Measurements from ENCODE around the gene TCIRG1.

The TCIRG1 gene

DNA sequence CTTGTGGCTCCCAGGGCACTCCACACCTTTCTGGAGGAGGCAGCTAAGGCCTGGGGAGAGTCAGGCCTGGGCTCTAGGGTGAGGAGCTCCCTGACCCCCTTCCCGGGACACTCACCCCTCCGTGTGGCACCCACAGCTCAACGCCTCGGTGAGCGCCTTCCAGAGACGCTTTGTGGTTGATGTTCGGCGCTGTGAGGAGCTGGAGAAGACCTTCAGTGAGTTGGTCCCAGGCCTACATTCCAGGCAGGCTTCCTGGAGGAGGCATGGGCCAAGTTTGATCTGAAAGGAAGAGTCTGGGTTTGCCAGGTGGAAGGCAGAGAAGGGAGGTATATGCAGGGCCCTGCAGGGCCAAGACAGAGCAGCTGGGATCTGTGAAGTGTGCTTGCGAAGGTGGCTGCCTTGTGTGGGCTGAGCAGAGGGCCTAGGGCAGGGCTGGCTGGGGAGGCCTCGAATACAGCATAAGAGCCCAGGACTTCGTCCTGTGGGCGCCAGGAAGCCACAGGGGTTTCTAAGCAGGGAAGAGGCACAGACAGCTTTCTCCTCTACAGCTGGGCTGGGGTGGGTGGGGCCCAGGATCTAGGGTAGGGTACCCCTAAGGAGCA, 2.9 kb downstream of the TCIRG1 start:
- TF ChIP-seq EZH2phosphoT487 (conservative IDR thresholded peaks at IDR 0.05; ENCODE audit: low read length) (no peak), CTCF (IDR thresholded peaks at IDR 0.05; ENCODE audit: insufficient read depth, low read length, poor library complexity, severe bottlenecking) (no peak)
- H4K20me1 ChIP-seq (ENCODE audit: low read depth, low read length), result no peaks in the 10 kb centered on the region
- no peaks in the 10 kb centered on the region for H3K9me3 ChIP-seq (ENCODE audit: insufficient read depth, low read length)
- no peak overlapping the region for H3K9ac ChIP-seq (ENCODE audit: low read length)
- no peaks in the 10 kb centered on the region; the same call in 1 of the 2 replicates for H3F3A ChIP-seq (ENCODE audit: insufficient read depth)
- H3K36me3 ChIP-seq (ENCODE audit: low read length), result no peaks in the 10 kb centered on the region
- H3K4me3 ChIP-seq (ENCODE audit: insufficient read depth, low read length, poor library complexity, severe bottlenecking), result no peak overlapping the region
- H3K4me2 ChIP-seq (ENCODE audit: low read depth, low read length, poor library complexity, severe bottlenecking), result no peak overlapping the region
- H3K79me2 ChIP-seq (ENCODE audit: insufficient read depth, low read length), result peaks cover 24% of the 10 kb centered on the region
- H3K27me3 ChIP-seq (ENCODE audit: low read length), result no peaks in the 10 kb centered on the region
- no peaks in the 10 kb centered on the region for H3K9me2 ChIP-seq (replicated peaks; ENCODE audit: insufficient read depth, low read length)
- no peak overlapping the region for H2AFZ ChIP-seq (ENCODE audit: low read depth, low read length, severe bottlenecking)
- H3K27ac ChIP-seq (ENCODE audit: low read depth, low read length), result no peak overlapping the region

GRCh38 chr11:68042219-68043028, 3.6 kb downstream of the TCIRG1 start:
- H3K9ac ChIP-seq (ENCODE audit: low read length), result no peak overlapping the region
- H3K27me3 ChIP-seq (ENCODE audit: low read length), result no peaks in the 10 kb centered on the region
- H3K4me2 ChIP-seq (ENCODE audit: low read depth, low read length, poor library complexity, severe bottlenecking), result no peak overlapping the region
- peaks cover 24% of the 10 kb centered on the region for H3K79me2 ChIP-seq (ENCODE audit: insufficient read depth, low read length)
- no peaks in the 10 kb centered on the region for H3K9me3 ChIP-seq (ENCODE audit: insufficient read depth, low read length)
- H3F3A ChIP-seq (ENCODE audit: insufficient read depth), result no peaks in the 10 kb centered on the region; the same call in 1 of the 2 replicates
- TF ChIP-seq CTCF (IDR thresholded peaks at IDR 0.05; ENCODE audit: insufficient read depth, low read length, poor library complexity, severe bottlenecking), result no peak
- no peak for TF ChIP-seq EZH2phosphoT487 (conservative IDR thresholded peaks at IDR 0.05; ENCODE audit: low read length)
- H4K20me1 ChIP-seq (ENCODE audit: low read depth, low read length), result no peaks in the 10 kb centered on the region
- H3K36me3 ChIP-seq (ENCODE audit: low read length), result no peaks in the 10 kb centered on the region
- no peak overlapping the region for H3K4me3 ChIP-seq (ENCODE audit: insufficient read depth, low read length, poor library complexity, severe bottlenecking)
- H3K27ac ChIP-seq (ENCODE audit: low read depth, low read length), result no peak overlapping the region
- no peaks in the 10 kb centered on the region for H3K9me2 ChIP-seq (replicated peaks; ENCODE audit: insufficient read depth, low read length)
- no peak overlapping the region for H2AFZ ChIP-seq (ENCODE audit: low read depth, low read length, severe bottlenecking)

DNA sequence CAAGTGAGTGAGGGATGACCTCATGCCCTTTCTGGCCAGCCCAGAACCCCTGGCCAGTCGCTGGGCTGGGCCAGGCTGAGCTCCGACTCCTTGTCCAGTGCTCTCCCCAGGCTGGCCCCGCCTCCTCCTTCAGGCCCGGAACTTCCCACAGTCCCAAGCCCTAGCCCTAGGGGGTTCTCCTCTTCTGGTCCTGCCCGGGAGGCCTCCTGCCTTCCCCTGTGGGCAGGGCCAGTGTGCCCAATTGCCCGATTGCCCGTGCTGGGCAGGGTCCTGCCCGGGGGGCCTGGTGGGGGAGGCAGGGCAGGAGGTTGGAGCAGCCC, 4.2 kb downstream of the TCIRG1 start:
- Histone ChIP-seq H3K9me3 (ENCODE audit: insufficient read depth, low read length) (no peaks in the 10 kb centered on the region), H3K27ac (ENCODE audit: low read depth, low read length) (no peak overlapping the region), H3K9ac (ENCODE audit: low read length) (no peak overlapping the region), H3K4me2 (ENCODE audit: low read depth, low read length, poor library complexity, severe bottlenecking) (no peak overlapping the region), H3K36me3 (ENCODE audit: low read length) (no peaks in the 10 kb centered on the region), H3K9me2 (replicated peaks; ENCODE audit: insufficient read depth, low read length) (no peaks in the 10 kb centered on the region), H4K20me1 (ENCODE audit: low read depth, low read length) (no peaks in the 10 kb centered on the region), H3K4me3 (ENCODE audit: insufficient read depth, low read length, poor library complexity, severe bottlenecking) (no peak overlapping the region), H3K27me3 (ENCODE audit: low read length) (no peaks in the 10 kb centered on the region), H2AFZ (ENCODE audit: low read depth, low read length, severe bottlenecking) (no peak overlapping the region), H3K79me2 (ENCODE audit: insufficient read depth, low read length) (peaks cover 24% of the 10 kb centered on the region), H3F3A (ENCODE audit: insufficient read depth) (no peaks in the 10 kb centered on the region; the same call in 1 of the 2 replicates)
- TF ChIP-seq EZH2phosphoT487 (conservative IDR thresholded peaks at IDR 0.05; ENCODE audit: low read length) (no peak), CTCF (IDR thresholded peaks at IDR 0.05; ENCODE audit: insufficient read depth, low read length, poor library complexity, severe bottlenecking) (no peak)

Measured in SU-DHL-6 (cell line).